GM18526 (cell line): ENCODE results near the gene RANBP9.

ENCODE experiments used
- POLR2A ChIP-seq: IDR thresholded peaks from 3 replicates; pipeline ENCODE4 v1.6.1; 2011; ENCODE audit not compliant: insufficient read length; ENCODE audit errors: extremely low read depth

RANBP9 gene

DNA sequence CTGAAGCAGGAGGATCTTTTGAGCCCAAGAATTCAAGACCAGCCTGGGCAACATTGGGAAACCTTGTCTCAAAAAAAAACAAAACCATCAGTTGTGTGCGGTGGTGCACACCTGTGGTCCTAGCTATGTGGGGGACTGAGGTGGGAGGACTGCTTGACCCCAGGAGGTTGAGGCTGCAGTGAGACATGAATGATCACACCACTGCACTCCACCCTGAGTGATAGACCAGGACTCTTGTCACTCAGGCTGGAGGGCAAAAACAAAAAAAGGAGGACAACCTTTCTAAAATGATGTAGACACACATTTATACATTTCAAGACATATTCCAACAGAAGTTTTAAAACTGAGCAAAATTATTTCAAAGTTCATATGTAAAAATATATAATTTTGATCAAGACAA, 51.4 kb downstream of the RANBP9 start:
- no peak for TF ChIP-seq POLR2A

DNA sequence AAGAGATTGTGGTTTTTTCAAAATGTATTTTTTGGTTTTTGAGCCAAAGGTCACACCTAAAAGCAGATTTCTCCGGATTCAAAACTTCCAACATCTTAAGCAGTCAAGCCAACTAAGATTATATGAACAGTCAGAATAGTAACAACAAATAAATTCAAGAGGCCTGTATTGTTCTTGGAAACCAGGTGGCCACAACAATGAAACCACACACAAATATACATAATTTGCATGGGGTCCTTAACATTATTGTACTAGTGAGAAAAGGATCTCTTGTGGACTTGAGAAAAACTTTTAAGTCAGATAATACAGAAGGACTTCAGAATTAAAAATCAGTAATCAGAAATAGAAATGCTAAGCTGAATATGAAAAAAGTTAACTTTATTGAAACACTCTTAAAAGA, 55.9 kb downstream of the RANBP9 start:
- no peak for TF ChIP-seq POLR2A

DNA sequence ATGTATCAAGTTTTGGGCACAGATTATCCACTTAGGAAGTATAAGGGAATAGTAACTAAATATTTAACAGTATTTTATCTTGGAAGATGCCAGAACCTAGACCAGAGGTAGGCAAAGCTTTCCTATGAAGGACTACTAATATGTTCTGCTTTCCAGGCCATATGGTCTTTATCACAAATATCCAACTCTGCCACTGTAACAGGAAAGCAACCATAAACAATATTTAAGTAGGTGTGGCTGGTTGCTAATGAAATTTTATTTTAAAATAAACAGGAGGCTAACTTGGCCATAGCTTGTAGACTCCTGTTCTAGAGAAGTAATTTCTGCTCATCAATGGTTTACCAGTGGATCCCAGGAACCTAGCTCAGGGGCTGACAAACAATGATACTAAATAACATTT, 57.1 kb downstream of the RANBP9 start:
- no peak for TF ChIP-seq POLR2A

DNA sequence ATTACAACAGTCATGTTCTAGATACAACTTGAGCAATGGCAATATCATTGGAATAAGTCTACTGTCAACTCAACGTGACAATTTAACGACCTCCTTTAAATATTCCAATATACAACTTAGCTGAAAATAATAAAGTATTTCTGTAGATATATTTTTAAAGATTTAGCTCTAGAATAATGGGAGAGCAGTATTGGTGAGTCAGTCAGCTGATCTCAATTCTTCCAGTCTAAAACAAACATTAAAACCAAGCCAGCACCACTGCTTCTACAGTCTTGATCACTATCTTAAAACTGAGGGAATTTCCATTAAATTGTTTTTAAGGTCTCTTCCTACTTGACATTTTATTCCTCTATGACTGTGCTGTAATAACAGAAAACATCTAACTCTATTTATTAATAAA, 58.3 kb downstream of the RANBP9 start:
- TF ChIP-seq POLR2A = no peak

DNA sequence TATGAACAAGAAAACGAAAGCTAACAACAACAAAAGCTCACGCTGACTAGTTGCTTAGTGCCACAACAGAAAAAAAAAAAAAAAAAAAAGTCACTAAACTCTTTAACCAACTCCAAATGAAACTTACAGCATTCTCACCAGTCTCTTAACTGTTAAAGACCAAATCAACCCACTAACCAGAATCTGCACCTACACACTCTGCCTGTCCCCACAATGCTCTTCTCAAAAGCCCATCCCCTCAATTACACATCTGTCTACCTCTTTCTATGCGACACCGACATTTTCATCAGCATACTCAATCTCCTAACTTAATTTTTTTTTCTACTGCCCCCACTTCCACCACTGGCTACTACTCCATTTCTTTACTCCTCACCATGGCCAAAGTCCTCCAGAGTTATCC, 62.2 kb downstream of the RANBP9 start:
- no peak for TF ChIP-seq POLR2A

DNA sequence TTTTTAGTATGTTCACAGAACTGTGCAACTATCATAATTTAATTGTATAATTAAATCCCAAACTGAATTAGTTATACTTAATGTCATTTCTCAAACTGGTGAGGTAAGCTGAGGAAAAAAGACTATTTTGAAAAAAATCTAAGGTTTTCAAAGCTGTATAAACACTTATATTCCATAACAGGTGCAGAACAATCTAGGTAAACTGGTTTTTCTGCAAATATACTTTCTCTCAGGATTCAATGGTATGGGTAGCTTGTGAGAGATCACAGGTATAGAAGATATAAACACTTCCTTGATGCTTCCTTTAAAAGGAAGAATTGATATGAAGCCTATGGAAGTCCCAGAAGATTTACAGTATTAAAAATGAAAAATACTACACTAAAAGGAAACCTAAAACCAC, 62.8 kb downstream of the RANBP9 start:
- no peak for TF ChIP-seq POLR2A

DNA sequence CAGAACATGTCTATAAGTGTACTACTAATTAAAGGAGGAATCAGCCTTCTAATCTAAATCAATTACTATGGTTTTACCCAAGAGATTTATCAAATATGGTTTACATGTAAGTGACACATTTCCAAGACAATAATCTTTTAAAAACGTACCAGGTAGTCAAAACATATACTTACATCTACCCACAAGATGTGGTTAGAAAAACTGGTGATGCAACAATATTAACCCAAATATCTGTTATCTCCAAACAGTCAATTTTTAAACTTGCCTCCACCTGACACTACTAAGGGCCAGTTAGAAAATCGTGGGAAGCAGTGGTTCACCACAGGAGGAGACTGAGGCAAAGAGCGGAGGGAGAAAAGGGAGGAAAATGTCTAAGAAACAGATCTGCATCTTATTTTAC, 68.5 kb downstream of the RANBP9 start:
- TF ChIP-seq POLR2A = no peak

DNA sequence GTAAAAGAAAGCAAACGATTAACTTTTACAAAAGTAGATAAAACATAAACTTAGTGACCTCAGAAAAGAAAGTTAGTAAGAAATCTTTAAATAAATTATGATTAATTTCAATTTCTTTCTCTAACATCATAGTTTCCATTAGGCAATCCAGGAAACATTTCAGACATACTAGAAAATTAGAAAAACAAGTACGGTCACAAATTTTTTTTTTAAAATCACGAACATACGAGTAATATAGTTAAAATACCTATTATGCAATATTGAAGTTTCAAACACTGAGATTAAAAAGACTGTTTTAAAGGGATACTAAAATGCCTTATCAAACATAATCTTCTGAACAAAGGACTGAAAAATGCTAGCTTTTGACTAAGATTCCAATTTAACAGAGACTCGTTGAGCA, 70.3 kb downstream of the RANBP9 start:
- no peak for TF ChIP-seq POLR2A

DNA sequence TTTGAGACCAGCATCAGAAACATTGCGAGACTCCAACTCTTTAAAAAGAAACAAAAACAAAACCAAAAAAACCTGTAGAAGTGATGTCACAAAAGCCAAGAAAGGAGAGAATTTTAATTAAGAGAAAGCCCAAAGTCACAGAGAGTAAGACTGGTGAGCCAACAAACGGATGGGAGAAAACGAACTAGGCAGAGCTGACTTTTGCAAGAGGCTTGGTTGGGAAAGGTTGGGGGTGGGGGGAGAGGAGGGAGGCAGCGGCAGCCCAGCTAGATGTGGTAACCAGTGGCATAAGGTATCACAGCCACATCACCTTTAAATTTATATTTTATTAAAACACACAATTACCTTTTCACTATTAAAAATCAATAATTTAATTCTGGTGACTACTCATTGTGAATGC, 73.0 kb downstream of the RANBP9 start:
- TF ChIP-seq POLR2A = no peak

DNA sequence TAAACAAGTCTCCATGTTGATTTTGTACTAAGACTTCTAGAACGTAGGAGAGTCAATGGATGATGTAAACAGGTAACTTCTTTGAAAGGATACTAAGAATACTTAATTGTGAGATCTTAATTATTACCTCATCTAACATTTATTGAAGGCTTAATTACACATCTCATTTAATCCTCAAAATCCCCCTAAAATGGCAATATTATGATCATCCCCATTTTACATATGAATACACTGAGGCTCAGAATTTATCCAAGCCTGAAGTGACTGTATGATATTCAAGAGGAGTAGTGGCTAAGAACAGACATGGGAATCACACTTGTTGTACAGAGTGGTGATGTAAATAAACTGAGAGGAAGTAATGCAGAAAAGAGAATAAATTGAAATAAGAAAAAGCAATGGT, 73.6 kb downstream of the RANBP9 start:
- no peak for TF ChIP-seq POLR2A

DNA sequence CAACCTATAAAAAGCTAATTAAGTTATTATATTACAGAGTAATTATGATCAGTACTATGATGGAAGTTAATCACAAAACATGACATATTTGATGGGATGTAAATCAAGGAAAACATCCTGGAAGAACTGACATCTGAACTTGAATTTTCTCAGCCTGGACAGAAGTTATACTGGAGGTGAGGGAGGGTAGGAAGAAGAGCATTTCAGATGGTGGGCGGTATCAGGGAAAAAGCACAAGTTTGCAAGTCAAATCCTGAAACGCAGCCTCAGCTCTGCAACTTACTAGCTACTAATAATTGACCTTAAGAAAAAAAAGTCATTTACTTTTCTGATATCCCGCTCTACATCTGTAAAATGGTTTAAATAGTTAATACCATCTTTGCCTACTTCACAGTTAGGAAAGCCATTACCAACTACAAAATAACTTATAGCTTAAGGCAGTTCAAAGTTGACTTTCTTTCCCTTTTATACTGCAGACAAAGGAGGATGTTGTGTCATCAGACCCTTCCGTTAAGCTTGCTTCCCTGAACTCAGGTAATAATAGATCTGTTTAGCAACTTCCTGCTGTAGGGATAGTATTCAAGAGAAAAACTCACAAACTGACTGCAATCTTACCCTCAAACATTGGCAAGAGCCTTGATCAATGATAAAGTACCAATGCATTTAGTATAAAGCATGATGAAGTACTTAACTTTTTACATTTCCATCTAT, 75.5 kb downstream of the RANBP9 start:
- TF ChIP-seq POLR2A = no peak

DNA sequence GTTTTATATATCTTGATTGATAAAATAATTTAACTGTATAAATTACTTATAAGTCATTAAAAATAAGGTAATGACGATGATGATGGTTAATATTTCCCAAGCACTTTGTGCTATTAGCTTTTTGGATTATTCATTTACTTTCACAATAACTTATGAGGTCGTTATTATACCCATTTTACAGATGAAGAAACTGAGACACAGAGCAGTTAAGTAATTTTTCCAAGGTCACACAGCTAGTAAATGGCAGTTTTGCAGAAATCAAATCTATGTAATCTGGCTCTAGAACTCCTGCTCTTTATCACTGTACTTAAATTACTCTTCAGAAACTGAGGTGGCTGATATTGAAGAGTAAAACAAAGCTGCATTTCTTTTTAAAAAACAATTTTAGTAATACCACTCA, 78.3 kb downstream of the RANBP9 start:
- no peak for TF ChIP-seq POLR2A

DNA sequence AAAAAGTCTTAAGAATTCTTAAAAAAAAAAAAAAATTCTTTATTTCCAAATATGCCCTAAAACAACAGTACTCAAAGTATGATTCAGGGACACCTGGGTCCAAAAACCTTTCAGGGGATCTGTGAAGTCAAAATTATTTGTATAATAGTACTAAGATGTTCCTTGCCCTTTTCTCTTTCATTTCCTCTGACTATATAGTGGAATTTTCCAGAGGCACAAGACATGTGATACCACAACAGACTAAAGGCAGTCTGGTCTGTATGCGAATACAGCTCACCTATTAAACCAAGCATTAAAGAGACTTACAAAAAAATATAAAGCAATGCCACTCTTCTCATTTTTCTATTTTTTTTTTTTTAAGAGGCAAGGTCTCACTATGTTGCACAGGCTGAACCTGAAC, 81.1 kb downstream of the RANBP9 start:
- no peak for TF ChIP-seq POLR2A

DNA sequence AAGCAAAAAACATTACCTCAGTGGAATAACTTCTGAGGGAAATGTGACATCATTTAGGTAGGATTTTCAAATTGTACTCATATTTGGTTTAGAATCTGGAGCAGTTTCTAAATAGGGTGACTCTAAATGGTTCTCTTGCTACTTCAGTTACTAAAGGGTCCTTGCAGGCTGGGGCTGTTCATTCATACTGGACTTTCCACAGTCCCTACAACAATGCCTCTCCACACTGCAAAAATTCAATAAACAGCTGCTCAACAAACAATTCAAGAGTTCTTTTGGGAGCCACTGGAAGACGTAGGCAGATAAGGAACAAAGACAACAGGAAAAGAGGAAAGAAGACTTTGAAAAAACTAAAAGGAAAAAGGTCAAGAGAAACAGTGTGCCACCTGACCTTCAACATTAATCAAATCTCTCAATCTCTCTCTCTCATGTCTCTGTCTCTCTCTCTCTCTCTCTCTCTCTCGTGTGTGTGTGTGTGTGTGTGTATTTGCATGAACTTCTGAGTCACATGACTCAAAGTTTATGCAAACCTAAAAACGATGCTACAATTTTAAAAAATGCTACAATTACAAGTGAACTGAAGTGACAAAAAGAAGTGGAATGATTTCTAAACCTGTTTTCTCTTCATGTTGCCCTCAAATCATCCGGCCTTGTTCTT, 82.0 kb downstream of the RANBP9 start:
- TF ChIP-seq POLR2A = no peak

DNA sequence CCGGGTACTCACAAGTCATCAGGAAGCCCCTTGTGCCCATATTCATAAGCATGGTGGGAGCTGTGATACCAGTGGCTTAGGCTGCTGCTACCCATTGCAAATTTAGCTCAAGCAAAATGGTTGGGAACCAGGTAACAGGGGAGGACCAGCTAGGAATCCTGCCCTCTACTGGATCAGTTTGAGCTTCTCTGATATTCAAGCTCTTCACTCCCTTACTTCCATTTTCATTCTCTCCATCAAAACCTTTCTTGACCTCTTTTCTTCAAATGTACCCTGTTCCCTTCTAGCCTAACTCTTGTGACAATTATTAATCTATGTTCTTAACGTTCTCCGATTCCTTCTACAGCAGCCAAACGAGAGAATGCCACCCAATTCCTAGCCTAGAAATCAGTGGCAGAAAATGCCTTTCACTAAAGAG, 86.8 kb downstream of the RANBP9 start:
- TF ChIP-seq POLR2A = no peak

DNA sequence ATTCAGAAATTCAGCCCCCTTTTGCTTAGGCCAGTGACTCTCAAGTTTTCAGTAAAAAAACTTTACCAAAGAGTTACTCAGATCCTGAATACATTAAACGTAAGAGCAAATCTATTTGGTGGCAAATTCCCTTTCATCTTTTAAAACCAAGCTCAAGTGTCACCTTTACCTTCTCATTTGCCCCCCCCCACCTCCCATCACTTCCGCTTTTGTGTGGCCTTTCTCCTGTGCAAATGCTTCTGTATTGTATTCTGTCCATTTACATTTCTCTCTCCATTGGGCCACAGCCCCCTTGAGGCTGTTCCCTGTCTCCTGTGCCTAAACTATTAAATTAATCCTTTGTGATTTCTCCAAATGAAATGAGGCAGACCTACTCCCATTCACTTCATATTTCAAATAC, 94.6 kb downstream of the RANBP9 start:
- TF ChIP-seq POLR2A = no peak

DNA sequence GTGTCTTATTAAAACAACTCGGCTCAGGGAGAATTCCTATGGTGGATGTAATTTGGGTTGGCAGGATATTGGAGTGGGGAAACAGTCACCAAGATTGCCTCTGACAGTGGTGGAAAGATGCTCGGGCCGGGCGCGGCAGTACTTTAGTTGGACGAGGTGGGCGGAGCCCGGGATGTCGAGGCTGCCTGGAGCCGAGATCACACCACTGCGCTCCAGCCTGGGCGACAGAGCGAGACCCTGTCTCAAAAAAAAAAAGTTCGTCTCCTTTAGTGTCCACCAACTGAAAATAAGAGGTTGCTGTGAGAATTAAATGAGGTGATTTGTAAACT, 95.9 kb downstream of the RANBP9 start:
- TF ChIP-seq POLR2A = no peak
